Activated B cell treated with CpG ODN at 0.5 μM for 24 hours (primary cell): ENCODE measurements around the gene RBFOX2. TPM values are rescaled to one million over a fixed set of nuclear protein-coding genes. Genes with fewer than 3 reads are reported as not detected.
"Not testable (repeated sequence)": the region's sequence is repeated elsewhere in the genome, so short reads cannot be mapped to it uniquely, and the experiment has no call there.

Experiments used
- ATAC-seq: fragments of 200-7000 bp; cut with Tn5 transposase; one replicate; pipeline ENCODE4 v1.10.0; 2021; ENCODE audit warnings: low read depth, mild to moderate bottlenecking, moderate library complexity
- CTCF ChIA-PET: fragments of 350-600 bp; sonication (Branson Sonifier 250); formaldehyde crosslinking; loops from one replicate; lab custom pipeline; 2021; ENCODE audit warnings: antibody characterized with exemption; lab: Charles Lee
- POLR2A ChIA-PET: fragments of 350-600 bp; sonication (Branson Sonifier 250); formaldehyde crosslinking; loops from one replicate; lab custom pipeline; 2021; ENCODE audit warnings: antibody characterized with exemption; lab: Charles Lee
- DNase-seq: peaks from one replicate; pipeline ENCODE4 v3.0.0; 2022
- H3K27ac Mint-ChIP-seq: one replicate; pipeline ENCODE4 v1.8.0; 2020; ENCODE audit warnings: mixed read lengths
- H3K27me3 Mint-ChIP-seq: one replicate; pipeline ENCODE4 v1.8.0; 2021; ENCODE audit warnings: mixed read lengths
- H3K36me3 Mint-ChIP-seq: one replicate; pipeline ENCODE4 v1.8.0; 2021; ENCODE audit warnings: low read depth, mixed read lengths
- H3K4me1 Mint-ChIP-seq: one replicate; pipeline ENCODE4 v1.8.0; 2021; ENCODE audit warnings: mixed read lengths
- H3K4me3 Mint-ChIP-seq: one replicate; pipeline ENCODE4 v1.8.0; 2020; ENCODE audit warnings: mild to moderate bottlenecking, mixed read lengths
- H3K9me3 Mint-ChIP-seq: one replicate; pipeline ENCODE4 v1.8.0; 2020; ENCODE audit warnings: mixed read lengths
- intact Hi-C: fragments of 100-400 bp; cut with micrococcal nuclease; formaldehyde crosslinking; loops from one replicate; pipeline ENCODE4 v1.15.1; 2024
- total RNA-seq: library from RNA; stranded (reverse); gene quantifications from 2 replicates; pipeline ENCODE4 v1.2.3, GENCODE V29; 2022
- TF ChIP-seq, protein P1 (sequence below): fragments of 200-600 bp; IDR thresholded peaks from one replicate; pipeline ENCODE4 v1.8.0; 2022; ENCODE audit warnings: antibody characterized with exemption, mild to moderate bottlenecking

The RBFOX2 gene
- total RNA-seq, 1 donor from 2014 or later = not detected

DNA sequence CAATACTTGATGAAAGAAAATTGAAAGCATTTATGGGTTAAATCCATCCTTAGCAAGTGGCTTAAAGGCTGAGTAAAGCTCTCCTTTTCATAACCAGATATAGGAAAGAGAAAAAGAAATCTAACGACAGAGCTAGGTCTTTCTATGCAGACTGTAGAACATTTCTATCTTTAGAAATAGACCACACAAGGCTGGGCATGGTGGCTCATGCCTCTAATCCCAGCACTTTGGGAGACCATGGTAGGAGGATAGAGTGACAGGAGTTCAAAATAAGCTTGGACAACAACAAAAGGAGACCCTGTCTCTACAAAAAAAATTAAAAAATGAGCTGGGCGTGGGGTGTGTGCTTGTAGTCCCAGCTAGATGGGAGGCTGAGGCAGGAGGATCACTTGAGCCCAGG, 220.2 kb downstream of the RBFOX2 start:
- peaks cover 2% of the 10 kb centered on the region for H3K9me3 Mint-ChIP-seq
- no peak overlapping the region for H3K27ac Mint-ChIP-seq
- no peaks in the 10 kb centered on the region for H3K36me3 Mint-ChIP-seq
- no peak for ATAC-seq
- intact Hi-C loops = no loop called here
- no peaks in the 10 kb centered on the region for H3K4me1 Mint-ChIP-seq
- POLR2A ChIA-PET = no interaction called here
- no peak overlapping the region for H3K4me3 Mint-ChIP-seq
- TF ChIP-seq, protein P1, sequence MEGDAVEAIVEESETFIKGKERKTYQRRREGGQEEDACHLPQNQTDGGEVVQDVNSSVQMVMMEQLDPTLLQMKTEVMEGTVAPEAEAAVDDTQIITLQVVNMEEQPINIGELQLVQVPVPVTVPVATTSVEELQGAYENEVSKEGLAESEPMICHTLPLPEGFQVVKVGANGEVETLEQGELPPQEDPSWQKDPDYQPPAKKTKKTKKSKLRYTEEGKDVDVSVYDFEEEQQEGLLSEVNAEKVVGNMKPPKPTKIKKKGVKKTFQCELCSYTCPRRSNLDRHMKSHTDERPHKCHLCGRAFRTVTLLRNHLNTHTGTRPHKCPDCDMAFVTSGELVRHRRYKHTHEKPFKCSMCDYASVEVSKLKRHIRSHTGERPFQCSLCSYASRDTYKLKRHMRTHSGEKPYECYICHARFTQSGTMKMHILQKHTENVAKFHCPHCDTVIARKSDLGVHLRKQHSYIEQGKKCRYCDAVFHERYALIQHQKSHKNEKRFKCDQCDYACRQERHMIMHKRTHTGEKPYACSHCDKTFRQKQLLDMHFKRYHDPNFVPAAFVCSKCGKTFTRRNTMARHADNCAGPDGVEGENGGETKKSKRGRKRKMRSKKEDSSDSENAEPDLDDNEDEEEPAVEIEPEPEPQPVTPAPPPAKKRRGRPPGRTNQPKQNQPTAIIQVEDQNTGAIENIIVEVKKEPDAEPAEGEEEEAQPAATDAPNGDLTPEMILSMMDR = no peak
- CTCF ChIA-PET = no interaction called here
- no peak for DNase-seq
- H3K27me3 Mint-ChIP-seq = peaks cover 11% of the 10 kb centered on the region

DNA sequence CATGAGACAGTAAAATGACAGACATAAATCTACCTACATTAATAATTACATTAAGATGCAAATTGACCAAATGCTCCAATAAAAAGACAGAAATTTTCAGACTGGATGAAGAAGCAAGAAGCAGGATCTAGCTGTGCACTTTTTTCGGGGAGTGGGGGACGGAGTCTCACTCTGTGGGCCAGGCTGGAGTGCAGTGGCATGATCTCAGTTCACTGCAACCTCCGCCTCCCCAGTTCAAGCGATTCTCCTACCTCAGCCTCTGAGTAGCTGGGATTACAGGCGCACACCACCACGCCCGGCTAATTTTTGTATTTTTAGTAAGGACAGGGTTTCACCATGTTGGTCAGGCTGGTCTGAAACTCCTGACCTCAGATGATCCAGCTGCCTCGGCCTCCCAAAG, 222.0 kb downstream of the RBFOX2 start:
- CTCF ChIA-PET, H3K4me1 Mint-ChIP-seq, H3K9me3 Mint-ChIP-seq, ATAC-seq, intact Hi-C loops, H3K27ac Mint-ChIP-seq, POLR2A ChIA-PET, H3K36me3 Mint-ChIP-seq, H3K4me3 Mint-ChIP-seq, DNase-seq: not testable (repeated sequence)
- peaks cover 11% of the 10 kb centered on the region for H3K27me3 Mint-ChIP-seq

DNA sequence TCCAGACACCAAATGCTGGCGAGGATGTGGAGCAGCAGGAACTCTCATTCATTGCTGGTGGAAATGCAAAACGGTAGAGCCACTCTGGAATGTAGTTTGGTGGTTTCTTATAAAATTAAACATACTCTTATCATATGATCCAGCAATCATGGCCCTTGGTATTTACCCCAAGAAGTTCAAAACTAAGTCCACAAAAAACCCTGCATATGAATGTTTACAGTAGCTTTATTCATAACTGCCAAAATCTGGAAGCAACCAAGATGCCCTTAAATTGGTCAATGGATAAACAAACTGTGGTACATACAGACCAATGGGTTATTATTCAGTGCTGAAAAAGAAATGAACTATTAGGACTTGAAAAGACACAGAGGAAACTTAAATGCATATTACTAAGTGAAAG, 223.2 kb downstream of the RBFOX2 start:
- DNase-seq (no peak), ATAC-seq (no peak)
- Mint-ChIP-seq H3K27me3 (peaks cover 8% of the 10 kb centered on the region), H3K4me1 (no peaks in the 10 kb centered on the region), H3K4me3 (no peak overlapping the region), H3K27ac (no peak overlapping the region), H3K36me3 (no peaks in the 10 kb centered on the region), H3K9me3 (no peaks in the 10 kb centered on the region)
- TF ChIP-seq, protein P1 = no peak
- CTCF ChIA-PET = no interaction called here
- intact Hi-C loops = no loop called here
- POLR2A ChIA-PET = no interaction called here

DNA sequence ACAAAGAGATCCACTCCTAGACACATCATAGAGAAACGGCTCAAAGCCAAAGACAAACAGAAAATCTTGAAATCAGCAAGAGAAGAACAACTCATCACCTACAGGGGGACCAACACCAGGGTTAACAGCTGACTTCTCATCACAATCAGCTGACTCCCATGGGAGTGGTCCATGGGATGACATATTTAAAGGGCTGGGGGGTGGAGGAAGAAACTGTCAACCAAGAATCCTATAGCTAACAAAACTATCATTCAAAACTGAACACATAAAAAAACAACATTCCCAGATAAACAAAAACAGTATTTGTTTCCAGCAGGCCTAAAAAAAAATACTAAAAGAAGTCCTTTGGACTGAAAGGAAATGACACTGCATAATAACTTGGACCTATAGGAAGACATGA, 224.2 kb downstream of the RBFOX2 start:
- H3K27ac Mint-ChIP-seq = no peak overlapping the region
- POLR2A ChIA-PET = no interaction called here
- no peaks in the 10 kb centered on the region for H3K36me3 Mint-ChIP-seq
- ATAC-seq (no peak), DNase-seq (no peak)
- no peaks in the 10 kb centered on the region for H3K9me3 Mint-ChIP-seq
- TF ChIP-seq, protein P1 = no peak
- no peak overlapping the region for H3K4me3 Mint-ChIP-seq
- no peaks in the 10 kb centered on the region for H3K4me1 Mint-ChIP-seq
- CTCF ChIA-PET = no interaction called here
- peaks cover 13% of the 10 kb centered on the region for H3K27me3 Mint-ChIP-seq
- intact Hi-C loops = no loop called here

DNA sequence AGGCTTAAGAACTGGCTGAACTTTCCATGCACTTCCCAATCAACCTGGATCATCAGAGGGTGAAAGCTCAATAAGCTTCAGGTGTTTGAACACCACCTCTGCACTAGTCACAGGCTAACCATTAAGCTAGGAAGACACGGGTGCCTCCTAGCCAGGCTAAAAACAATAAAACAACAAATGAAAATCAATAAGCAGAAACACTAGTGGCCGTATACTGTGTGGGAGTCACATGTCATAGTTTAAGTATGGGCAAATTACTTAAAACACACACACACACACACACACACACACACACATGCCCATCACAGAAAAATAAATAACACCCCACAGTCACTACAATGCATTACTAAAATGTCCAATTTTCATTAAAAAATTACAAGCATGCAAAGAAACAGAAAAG, 225.7 kb downstream of the RBFOX2 start:
- H3K9me3 Mint-ChIP-seq = no peaks in the 10 kb centered on the region
- ATAC-seq (no peak), DNase-seq (no peak)
- H3K27me3 Mint-ChIP-seq = peaks cover 15% of the 10 kb centered on the region
- ChIA-PET CTCF (no interaction called here), POLR2A (no interaction called here)
- H3K36me3 Mint-ChIP-seq = no peaks in the 10 kb centered on the region
- intact Hi-C loops = no loop called here
- TF ChIP-seq, protein P1 = no peak
- no peaks in the 10 kb centered on the region for H3K4me1 Mint-ChIP-seq
- no peak overlapping the region for H3K27ac Mint-ChIP-seq
- H3K4me3 Mint-ChIP-seq = no peak overlapping the region

DNA sequence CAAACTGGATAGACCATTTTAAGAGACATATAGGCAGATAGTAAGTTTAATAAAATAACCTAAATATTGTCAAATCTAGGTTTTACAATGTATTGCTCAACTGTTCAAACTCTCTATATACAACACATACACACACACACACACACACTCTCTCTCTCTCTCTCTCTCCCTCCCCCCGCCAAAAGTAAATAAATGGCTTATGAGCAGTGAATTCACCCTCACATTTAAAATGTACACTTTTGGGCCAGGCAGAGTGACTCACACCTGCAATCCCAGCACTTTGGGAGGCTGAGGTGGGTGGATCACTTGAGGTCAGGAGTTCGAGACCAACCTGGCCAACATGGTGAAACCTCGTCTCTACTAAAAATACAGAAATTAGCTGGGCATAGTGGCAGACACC, 227.3 kb downstream of the RBFOX2 start:
- ATAC-seq = not testable (repeated sequence)

More for the DNA sequence above, 227.3 kb downstream of the RBFOX2 start:
- intact Hi-C loops, H3K27ac Mint-ChIP-seq, H3K4me1 Mint-ChIP-seq, H3K36me3 Mint-ChIP-seq, CTCF ChIA-PET, DNase-seq, H3K9me3 Mint-ChIP-seq, POLR2A ChIA-PET, H3K4me3 Mint-ChIP-seq: not testable (repeated sequence)
- H3K27me3 Mint-ChIP-seq = peaks cover 15% of the 10 kb centered on the region
